IPS-NIHi11 (cell line): ENCODE results near the gene SDK1.
A peak's percentile ranks its signal among the peaks of the same experiment; 100 is the strongest.

ENCODE experiments used
- DNase-seq: peaks from one replicate; pipeline ENCODE4 v3.0.0; 2012; ENCODE audit warnings: mixed read lengths, low spot score

SDK1 gene

GRCh38 chr7:4108951-4109350 is 807.9 kb downstream of the SDK1 start:
- no peak for DNase-seq

DNA sequence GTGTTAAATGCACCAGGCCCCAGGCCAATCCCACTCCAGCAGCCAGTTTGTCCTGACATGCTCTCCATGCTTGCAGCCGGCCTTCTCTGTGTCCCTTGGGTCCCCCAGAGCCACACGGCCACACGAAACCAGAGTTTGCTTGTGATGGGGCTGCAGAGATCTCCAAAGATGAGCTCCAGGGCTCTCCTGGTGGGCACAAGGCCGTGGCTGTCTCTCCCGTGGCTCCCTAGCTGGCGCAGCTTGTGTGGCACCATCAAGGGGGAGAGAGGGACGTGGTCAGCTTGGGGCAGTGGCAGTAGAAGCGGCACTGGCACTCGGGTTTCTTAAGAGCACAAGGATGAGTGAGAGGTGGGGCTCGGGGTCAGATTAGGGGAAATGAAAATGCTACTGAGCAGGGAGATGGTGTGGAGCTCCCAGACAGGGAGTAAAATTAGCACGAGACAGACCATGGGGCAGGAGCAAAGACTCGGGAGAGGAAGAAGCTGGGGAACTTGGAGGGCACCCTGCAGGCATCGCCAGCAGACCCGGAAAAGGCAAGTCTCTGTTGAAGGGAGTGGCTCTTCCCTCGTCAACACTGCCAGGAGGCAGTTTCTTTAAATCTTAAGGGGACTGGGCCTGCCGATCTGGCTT is 808.5 kb downstream of the SDK1 start:
- DNase-seq, result no peak

- no peak for DNase-seq
These were observed 809.4 kb downstream of the SDK1 start for GRCh38 chr7:4110438-4110837.

DNA sequence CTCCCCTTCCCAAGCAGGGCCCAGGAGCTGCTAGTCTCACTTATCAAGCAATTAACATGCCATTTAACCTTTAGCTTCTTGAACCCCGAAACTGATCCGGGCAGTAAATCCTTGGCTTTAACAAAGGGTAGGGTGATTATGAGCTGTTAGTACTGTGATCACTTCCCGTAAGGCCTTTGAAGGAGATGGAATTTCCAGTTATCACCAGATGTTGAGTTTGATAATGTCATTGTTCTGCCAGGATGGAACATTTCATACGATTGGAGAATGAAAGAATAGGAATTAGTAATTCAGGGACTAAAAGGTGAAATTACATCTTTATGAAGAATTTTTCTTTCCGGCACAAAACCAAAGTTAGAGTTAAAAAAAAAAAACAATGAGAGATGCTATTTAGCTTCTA is 810.1 kb downstream of the SDK1 start:
- DNase-seq, result no peak

GRCh38 chr7:4113271-4113670 is 812.2 kb downstream of the SDK1 start:
- DNase-seq, result no peak

GRCh38 chr7:4113976-4114375 is 812.9 kb downstream of the SDK1 start:
- no peak for DNase-seq

GRCh38 chr7:4115442-4115841 is 814.4 kb downstream of the SDK1 start:
- no peak for DNase-seq

DNA sequence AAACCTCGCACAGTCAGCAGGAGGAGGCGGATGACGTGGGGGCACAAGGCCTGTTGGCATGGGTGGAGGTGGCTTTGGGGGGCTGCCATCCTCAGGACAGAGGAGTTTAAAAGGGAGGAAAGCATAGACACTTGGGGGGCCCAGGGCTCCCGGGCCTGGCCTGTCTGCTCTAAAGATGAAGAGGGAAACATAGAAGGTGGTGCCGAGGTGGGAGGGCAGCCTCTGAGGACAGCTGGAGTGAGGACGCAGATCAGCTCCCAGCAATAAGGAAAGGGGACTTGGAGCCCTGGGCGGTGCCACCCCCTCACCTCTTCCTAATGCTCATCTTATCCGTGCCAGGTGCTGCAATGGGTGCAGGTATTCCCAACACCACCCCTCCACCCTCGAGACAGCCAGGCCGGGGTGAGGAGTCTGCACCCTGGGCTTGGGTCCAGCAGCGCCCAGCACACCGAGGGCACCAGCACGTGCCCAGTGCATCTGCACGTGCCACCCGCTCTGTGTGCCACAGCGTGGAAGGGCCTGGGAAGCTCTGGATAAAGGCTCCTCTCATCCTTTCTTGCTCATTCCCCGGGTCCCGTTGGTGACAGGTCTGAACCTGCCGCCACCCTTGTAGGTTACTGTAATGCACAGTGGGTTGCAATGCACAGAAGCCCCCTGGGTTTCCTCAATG is 815.0 kb downstream of the SDK1 start:
- no peak for DNase-seq

GRCh38 chr7:4119848-4120247 is 818.8 kb downstream of the SDK1 start:
- DNase-seq, result no peak

- no peak for DNase-seq
These were observed 822.3 kb downstream of the SDK1 start for GRCh38 chr7:4123346-4123745.

GRCh38 chr7:4123823-4124222 is 822.8 kb downstream of the SDK1 start:
- no peak for DNase-seq

- DNase-seq, result no peak
These were observed 823.8 kb downstream of the SDK1 start for GRCh38 chr7:4124556-4125477.

DNA sequence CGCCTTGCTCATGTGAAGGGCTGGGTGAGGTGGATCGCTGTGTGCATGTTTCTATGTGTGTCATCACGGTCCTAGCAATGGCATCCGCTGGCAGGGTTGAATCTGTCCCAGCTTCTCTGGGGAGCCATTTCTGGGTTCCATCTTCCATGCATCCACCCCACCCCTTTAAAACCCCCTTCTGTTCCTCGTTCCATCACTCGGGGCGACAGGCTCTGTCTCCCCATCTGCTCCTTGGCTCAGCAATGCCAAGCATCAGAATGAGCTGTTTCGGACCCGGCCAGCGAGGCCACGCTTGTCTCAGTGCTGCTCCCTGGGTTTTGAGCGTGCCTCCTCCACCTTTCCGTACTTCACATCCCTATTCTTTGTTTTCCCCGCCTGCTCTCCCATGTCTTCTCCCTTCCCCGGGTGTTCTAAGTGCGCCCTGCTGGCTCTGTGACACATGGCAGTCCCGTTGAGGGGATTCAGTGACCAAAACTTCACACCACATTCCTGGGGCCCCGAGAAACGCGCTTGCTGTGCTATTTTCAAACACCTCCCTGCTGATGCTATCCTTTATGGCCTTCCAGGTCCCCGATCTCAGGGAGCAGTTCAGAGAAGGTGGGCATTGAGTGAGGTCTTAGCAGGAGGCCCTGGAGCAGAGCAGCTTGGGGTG is 827.0 kb downstream of the SDK1 start:
- no peak for DNase-seq

DNA sequence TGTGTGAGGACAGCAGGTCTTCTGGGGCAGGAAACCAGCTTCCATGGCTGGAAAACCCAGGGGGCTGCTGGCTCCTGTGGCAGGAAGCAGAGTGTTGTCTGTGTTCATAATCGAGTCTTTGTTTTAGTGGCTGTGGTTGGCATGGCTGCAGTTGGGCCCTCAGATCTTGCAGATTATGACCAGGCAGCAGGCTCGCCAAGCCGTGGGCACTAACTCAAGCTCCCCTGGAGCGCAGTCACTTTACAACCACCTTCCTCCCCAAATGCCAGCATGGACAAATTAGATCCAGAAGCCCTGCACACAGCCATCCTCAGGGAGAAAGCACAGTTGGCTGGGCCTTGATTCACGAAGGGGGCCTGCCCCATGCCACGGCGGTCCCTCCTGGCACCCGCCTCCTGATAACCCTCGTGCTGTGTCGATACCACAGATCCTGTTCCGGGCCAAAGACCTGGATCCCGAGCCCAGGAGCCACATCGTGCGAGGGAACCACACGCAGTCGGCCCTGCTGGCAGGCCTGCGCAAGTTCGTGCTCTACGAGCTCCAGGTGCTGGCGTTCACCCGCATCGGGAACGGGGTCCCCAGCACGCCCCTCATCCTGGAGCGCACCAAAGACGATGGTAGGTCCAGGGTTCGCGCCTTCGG is 828.5 kb downstream of the SDK1 start:
- no peak for DNase-seq

DNA sequence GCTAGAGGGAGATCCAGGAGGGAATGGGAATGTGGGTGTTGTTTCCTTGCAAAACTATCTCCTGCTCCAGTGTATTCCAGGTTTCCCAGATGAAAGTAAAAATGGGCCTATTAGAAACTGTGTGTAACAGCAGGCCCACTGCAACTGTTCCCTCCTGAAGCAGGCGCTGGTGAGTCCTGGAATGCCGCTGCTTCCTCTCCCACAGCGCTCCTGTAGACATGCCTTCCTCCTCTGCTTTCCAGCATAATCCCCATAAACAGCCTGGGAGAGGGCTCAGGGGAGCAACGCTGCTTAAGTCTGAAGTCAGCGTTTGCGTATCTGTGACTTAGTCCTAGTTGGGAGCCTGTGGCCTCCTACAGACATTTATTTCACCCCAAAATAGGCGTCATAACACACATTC is 830.0 kb downstream of the SDK1 start:
- DNase-seq, result peak; percentile 67

DNA sequence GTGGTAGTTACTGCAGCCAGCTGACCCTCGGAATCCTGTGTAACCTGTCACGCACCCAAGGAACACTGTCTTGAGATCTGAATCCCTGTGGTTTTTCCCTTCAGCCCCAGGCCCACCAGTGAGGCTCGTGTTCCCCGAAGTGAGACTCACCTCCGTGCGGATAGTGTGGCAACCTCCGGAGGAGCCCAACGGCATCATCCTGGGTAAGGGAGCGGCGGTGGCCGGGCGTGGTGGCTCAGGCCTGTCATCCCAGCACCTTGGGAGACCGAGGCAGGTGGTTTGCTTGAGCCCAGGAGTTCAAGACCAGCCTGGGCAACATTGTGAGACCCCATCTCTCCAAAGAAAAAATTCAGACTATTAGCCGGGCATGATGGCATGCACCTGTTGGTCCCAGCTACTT is 831.2 kb downstream of the SDK1 start:
- no peak for DNase-seq

DNA sequence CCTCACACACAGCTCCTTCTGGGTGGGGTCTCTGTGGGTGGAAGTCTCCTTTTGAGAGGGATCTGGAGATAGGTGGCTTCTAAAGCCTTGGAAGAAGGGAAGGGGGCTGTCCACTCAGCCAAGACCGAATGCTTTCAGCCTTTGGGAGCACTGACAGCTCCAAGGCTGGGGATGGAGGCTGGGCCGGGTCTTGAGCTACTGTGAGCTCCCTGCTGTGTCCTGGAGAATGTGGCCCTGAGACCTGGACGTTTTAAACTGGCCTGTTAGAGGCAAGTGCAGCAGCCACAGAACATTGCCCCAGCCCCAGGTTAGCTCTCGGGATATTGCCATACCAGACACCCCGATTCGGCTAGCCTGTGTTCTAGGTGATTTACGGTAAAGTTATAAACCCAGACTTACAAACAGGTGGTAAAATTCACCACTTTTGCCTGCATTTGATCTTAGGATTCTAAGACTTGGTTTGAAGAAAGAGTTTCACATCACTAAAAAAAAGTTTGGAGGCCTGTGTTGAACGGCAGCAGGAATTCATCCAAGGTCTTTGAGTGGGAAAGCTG is 832.5 kb downstream of the SDK1 start:
- DNase-seq, result no peak

DNA sequence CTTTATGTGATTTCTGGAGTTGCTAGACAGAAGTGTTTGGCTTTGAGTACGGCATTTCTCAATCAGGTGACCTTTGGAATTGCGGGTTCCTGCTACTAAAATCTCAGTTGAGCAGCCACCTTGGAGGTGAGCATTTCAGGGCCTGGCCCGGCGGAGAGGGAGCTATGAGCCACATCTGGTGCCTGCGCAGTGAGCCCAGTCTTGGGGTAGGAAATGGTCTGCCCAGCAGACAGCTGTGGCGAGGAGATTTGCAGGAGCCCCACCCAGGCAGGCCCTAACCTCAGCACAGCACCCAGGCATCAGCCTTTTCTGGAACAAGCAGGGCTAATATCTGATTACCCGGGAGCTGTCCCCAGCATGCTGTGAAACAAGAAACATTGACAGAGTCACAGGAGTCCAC is 833.2 kb downstream of the SDK1 start:
- no peak for DNase-seq

DNA sequence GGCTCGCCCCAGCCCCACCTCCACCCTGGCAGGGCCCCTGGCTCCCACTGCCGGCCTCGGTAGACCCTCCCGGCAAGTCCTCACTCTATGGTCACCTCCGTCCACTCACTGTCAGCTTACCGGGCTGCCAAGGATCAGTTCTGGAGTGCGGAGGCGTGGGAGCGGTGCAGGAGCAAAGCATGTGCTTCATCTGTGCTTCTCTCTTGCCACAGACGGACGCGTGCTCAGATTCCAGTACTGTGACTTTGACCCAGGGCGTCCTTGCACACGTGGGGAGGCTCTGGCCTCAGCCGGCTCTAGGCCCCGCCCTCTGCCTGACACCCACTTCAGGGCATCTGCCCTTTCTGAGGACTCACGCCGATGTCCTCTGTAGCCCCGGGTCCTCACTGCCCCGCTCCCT is 833.6 kb downstream of the SDK1 start:
- DNase-seq, result no peak

- DNase-seq, result no peak
These were observed 834.2 kb downstream of the SDK1 start for GRCh38 chr7:4135301-4135700.

- peak; percentile 64 for DNase-seq
These were observed 835.0 kb downstream of the SDK1 start for GRCh38 chr7:4136036-4136435.
